Mammary epithelial cell (primary cell): ENCODE measurements around the gene TTYH2.

ENCODE experiments used
- EZH2 ChIP-seq: IDR thresholded peaks from 2 replicates; pipeline ENCODE4 v1.6.1; 2012; ENCODE audit warnings: low read length, inconsistent platforms, borderline replicate concordance
- TF ChIP-seq, protein P1 (sequence below), 2 donors: IDR thresholded peaks in 1 of 2; conservative IDR thresholded peaks in 1 of 2; 2 replicates each; pipeline ENCODE4 v1.5.1; 2011 to 2012; ENCODE audit warnings: inconsistent platforms in 2 of 2, low read length in 2 of 2, mild to moderate bottlenecking in 2 of 2, control low read depth in 1 of 2, low read depth in 1 of 2; ENCODE audit not compliant: insufficient read depth in 1 of 2; ENCODE audit errors: extremely low read depth in 1 of 2

DNA sequence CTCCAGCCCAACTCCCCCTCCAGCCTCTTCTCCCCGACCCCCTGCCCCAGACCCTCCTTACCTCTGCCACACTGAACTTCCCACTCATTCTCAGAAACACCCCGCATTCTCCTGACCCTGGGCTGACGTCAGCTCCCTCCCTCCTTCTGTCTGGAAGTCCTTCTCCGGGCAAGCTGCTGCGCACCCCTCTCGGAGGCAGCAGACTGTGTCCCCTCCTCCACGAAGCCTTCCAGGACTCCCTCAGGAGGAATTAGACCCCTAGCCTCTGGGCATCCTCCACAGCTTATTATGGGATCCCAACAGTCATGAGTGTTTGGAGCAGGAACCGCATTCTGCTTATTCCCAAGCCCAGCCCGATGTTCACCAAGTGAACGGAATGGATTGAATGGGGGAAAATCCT, 13.3 kb upstream of the TTYH2 start:
- TF ChIP-seq, protein P1, sequence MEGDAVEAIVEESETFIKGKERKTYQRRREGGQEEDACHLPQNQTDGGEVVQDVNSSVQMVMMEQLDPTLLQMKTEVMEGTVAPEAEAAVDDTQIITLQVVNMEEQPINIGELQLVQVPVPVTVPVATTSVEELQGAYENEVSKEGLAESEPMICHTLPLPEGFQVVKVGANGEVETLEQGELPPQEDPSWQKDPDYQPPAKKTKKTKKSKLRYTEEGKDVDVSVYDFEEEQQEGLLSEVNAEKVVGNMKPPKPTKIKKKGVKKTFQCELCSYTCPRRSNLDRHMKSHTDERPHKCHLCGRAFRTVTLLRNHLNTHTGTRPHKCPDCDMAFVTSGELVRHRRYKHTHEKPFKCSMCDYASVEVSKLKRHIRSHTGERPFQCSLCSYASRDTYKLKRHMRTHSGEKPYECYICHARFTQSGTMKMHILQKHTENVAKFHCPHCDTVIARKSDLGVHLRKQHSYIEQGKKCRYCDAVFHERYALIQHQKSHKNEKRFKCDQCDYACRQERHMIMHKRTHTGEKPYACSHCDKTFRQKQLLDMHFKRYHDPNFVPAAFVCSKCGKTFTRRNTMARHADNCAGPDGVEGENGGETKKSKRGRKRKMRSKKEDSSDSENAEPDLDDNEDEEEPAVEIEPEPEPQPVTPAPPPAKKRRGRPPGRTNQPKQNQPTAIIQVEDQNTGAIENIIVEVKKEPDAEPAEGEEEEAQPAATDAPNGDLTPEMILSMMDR (conservative IDR thresholded peaks at IDR 0.05 in 1 of 2, IDR thresholded peaks at IDR 0.05 in 1 of 2; ENCODE audit: extremely low read depth in 1 of 2, insufficient read depth in 1 of 2, low read depth in 1 of 2, low read length in 2 of 2) = no peak
- no peak for TF ChIP-seq EZH2
